SK-MEL-5 (cell line): ENCODE measurements around the gene TREML4. TPM values are rescaled to one million over a fixed set of nuclear protein-coding genes. Genes with fewer than 3 reads are reported as not detected.

Experiments
- small RNA-seq, 2 experiments: library from RNA; depleted of rRNA; stranded (forward); fragments of <200 nt; gene quantifications; one replicate each; pipeline ENCODE3, GENCODE V24; 2014
- total RNA-seq: library from RNA; depleted of rRNA; stranded (reverse); fragments of >200 nt; shearing (Covaris generic); gene quantifications from 2 replicates; pipeline ENCODE4 v1.2.3, GENCODE V29; 2014; rRNA removed

Gene TREML4
- total RNA-seq, 1 experiment from 2014 or later = not detected

Small RNA genes lying within 50 kb of the gene (small RNA-seq; reads per million reads assigned to genes)
- gene AL391903.2 = 0 reads per million in 2 experiments
- gene AL391903.3 = 0 reads per million in 2 experiments
- 0.08 to 6.2 reads per million in 2 experiments for gene RNA5SP207

Other genes with a start within 250 kb of the TREML4 start
- gene UNC5CL, start 189.1 kb upstream of the TREML4 start, total RNA-seq = 0.08 and 0.16 TPM in 2 replicates
- gene TSPO2, start 185.9 kb upstream of the TREML4 start, total RNA-seq = not detected in 2 replicates
- not detected in 2 replicates for gene APOBEC2, start 175.1 kb upstream of the TREML4 start, total RNA-seq
- gene OARD1, start 156.0 kb upstream of the TREML4 start, total RNA-seq = 20.2 and 23.4 TPM in 2 replicates
- gene NFYA, start 155.4 kb upstream of the TREML4 start, total RNA-seq = 10.6 and 11.6 TPM in 2 replicates
- gene TREML1, start 74.0 kb upstream of the TREML4 start, total RNA-seq = not detected in 2 replicates
- gene TREM2, start 65.2 kb upstream of the TREML4 start, total RNA-seq = not detected in 2 replicates
- not detected in 2 replicates for gene TREML2, start 27.2 kb upstream of the TREML4 start, total RNA-seq
- gene TREM1, start 58.3 kb downstream of the TREML4 start, total RNA-seq = not detected in 2 replicates
- not detected in 2 replicates for gene NCR2, start 107.3 kb downstream of the TREML4 start, total RNA-seq